ENCODE measurements around the gene C12orf75. TPM values are rescaled to one million over a fixed set of nuclear protein-coding genes. Genes with fewer than 3 reads are reported as not detected.

C12orf75 gene
- total RNA-seq, 4 donors from 2014 or later: 8.5 to 56.3 (median 13.7) TPM

DNA sequence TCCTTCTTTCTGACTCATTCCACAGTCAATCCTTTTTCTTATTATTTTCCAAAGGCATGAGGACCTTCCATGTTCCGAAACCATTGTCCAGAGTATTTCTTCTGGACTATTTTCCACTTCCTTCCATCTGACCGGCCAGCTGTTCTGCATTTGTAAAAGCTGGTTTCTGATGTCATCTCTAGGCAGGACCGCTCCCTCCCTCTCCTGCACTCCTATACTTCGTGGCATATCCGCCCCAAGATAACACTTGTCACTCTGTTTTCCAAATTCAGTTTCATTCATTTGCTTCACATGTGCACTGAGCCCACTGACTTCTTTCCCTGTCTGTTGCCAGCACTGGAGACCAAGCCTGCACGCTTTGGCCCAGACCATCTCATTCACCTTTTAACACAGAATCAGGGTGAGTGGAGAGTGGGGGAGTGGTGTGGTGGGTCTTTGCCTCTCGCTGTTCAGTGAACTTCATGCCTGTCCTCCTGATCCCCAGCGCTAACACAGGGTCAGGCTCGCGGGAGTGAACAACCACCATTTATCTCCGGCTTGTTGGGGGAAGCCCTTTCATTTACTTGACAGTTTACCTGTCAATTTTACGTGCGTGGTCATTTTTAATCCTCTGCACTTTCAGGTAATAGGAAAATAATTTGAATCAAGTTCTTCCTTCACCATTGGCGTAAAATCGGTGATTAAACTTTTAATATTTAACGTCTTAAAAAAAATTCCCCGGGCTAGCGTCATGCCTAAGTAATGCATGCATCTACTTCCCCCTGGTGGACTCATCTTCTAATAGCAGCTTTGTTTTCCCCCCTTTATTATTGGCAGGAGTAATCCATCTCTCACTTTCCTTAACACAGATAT lies 52.5 kb downstream of the C12orf75 start:
- H3K9me3 ChIP-seq: no peaks in the 10 kb centered on the region
- 22 to 27% methylated on average over 18 of the region's 18 CpGs for WGBS, 2 donors
- H3K36me3 ChIP-seq: no peaks in the 10 kb centered on the region
- H3K4me3 ChIP-seq: peak overlapping the region in 3 of 4 donors; percentile 19 to 48 (median 23)
- H3K4me1 ChIP-seq: peaks cover 3 to 9% (median 4%) of the 10 kb centered on the region in 3 donors
- TF ChIP-seq, protein P1, sequence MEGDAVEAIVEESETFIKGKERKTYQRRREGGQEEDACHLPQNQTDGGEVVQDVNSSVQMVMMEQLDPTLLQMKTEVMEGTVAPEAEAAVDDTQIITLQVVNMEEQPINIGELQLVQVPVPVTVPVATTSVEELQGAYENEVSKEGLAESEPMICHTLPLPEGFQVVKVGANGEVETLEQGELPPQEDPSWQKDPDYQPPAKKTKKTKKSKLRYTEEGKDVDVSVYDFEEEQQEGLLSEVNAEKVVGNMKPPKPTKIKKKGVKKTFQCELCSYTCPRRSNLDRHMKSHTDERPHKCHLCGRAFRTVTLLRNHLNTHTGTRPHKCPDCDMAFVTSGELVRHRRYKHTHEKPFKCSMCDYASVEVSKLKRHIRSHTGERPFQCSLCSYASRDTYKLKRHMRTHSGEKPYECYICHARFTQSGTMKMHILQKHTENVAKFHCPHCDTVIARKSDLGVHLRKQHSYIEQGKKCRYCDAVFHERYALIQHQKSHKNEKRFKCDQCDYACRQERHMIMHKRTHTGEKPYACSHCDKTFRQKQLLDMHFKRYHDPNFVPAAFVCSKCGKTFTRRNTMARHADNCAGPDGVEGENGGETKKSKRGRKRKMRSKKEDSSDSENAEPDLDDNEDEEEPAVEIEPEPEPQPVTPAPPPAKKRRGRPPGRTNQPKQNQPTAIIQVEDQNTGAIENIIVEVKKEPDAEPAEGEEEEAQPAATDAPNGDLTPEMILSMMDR (IDR thresholded peaks at IDR 0.05): peak; percentile 47 to 89 (median 78)
- no peak for TF ChIP-seq POLR2A (IDR thresholded peaks at IDR 0.05)
- no peaks in the 10 kb centered on the region for H3K27me3 ChIP-seq
- intact Hi-C loops (cut with DNase I): no loop called here
- no peak overlapping the region for H3K27ac ChIP-seq
- DNase-seq: no peak

DNA sequence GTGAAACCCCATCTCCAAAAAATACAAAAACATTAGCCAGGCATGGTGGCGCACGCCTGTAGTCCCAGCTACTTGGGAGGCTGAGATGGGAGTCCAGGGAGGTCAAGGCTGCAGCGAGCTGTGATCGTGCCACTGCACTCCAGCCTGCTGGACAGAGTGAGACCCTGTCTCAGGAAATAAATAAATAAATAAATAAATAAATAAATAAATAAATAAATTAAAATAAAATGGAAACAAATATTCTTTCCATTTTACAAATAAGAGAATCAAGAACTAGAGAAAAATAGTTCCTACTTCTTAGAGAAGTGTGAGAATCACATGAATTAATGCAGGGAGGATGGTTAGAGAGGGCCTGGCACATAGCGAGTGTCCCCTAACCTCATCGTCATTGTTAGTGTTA lies 53.7 kb downstream of the C12orf75 start:
- intact Hi-C loops (cut with DNase I): no loop called here
- no peak for DNase-seq
- no peaks in the 10 kb centered on the region for H3K27me3 ChIP-seq
- TF ChIP-seq, protein P1 (IDR thresholded peaks at IDR 0.05): no peak
- TF ChIP-seq POLR2A (IDR thresholded peaks at IDR 0.05): no peak
- no peak overlapping the region for H3K4me3 ChIP-seq
- H3K4me1 ChIP-seq: peaks cover 3 to 9% (median 4%) of the 10 kb centered on the region in 3 donors
- no peaks in the 10 kb centered on the region for H3K9me3 ChIP-seq
- 88 to 90% methylated on average over 6 of the region's 6 CpGs for WGBS, 2 donors
- no peak overlapping the region for H3K27ac ChIP-seq
- no peaks in the 10 kb centered on the region for H3K36me3 ChIP-seq

DNA sequence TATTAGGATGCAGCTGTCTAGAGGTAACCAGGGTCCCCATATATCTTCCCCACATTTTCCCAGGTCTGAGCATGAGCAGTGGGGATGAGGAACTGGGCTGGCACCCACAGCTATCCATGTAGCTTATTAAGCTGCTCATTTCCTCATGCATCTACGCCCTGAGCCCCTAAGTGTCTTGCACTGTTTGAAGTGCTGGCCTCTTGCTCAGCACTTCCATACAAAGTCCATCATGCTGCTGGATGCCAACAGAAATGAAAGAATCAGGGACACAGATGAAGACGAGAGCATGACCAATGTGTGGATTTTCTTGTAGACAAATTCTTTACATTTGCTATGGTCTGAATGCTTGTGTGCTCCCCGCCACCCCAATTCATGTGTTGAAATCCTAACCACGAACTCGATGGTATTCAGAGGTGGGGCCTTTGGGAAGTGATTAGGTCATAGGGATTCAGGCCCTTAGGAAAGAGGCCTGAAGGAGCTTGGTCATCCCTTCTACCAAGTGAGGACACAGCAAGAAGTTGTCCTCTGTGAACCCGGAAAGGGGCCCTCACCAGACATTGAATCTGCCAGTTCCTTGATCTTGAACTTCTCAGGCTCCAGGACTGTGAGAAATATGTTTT lies 54.5 kb downstream of the C12orf75 start:
- Histone ChIP-seq H3K27me3 (no peaks in the 10 kb centered on the region), H3K27ac (no peak overlapping the region), H3K9me3 (no peaks in the 10 kb centered on the region), H3K4me3 (no peak overlapping the region), H3K36me3 (no peaks in the 10 kb centered on the region), H3K4me1 (peaks cover 3 to 9% (median 4%) of the 10 kb centered on the region in 3 donors)
- TF ChIP-seq POLR2A (IDR thresholded peaks at IDR 0.05): no peak
- TF ChIP-seq, protein P1 (IDR thresholded peaks at IDR 0.05): no peak
- no peak for DNase-seq
- intact Hi-C loops (cut with DNase I): no loop called here
- 77 to 78% methylated on average over 6 of the region's 6 CpGs for WGBS, 2 donors

DNA sequence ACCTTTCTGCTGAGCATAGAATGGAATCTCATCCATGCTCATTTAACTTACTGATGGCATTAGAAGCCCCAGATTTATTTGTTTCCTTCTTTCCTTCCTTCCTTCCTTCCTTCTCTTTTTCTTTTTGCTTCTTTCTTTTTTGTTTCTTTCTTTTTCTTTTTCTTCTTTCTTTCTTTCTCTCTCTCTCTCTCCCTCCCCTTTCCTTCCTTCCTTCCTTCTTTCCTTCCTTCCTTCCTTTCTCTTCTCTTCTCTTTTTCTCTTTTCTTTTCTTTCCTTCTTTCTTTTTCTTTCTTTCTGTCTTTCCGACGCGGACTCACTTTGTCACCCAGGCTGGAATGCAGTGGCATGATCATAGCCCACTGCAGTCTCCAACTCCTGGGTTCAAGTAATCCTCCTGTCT lies 55.9 kb downstream of the C12orf75 start:
- no peak for DNase-seq
- Histone ChIP-seq H3K9me3 (no peaks in the 10 kb centered on the region), H3K27me3 (no peaks in the 10 kb centered on the region), H3K4me1 (peaks cover 3 to 9% (median 4%) of the 10 kb centered on the region in 3 donors), H3K4me3 (no peak overlapping the region), H3K27ac (no peak overlapping the region), H3K36me3 (no peaks in the 10 kb centered on the region)
- TF ChIP-seq, protein P1 (IDR thresholded peaks at IDR 0.05): no peak
- TF ChIP-seq POLR2A (IDR thresholded peaks at IDR 0.05): no peak
- intact Hi-C loops (cut with DNase I): no loop called here
- 98 to 100% methylated on average over 3 of the region's 3 CpGs for WGBS, 2 donors

DNA sequence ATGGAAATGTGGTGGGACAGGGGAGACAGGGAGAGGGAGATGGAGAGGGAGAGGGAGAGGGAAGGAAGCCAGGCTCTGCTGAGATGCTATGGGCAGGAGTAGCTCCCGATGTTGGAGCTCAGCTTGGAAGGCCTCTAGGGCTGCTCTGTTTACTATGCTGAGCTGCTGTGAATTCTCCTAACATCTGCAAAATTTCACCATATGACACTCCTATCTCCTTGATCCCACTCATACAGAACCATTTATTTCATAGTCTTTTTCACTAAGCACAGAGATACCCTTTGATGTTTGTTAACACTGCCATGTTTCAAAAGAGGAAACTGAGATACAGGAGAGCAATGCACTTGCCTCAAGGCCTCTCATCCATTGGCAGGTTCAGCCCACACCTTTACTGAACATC lies 60.7 kb downstream of the C12orf75 start:
- no peaks in the 10 kb centered on the region for H3K27me3 ChIP-seq
- no peaks in the 10 kb centered on the region for H3K9me3 ChIP-seq
- no peak overlapping the region for H3K4me3 ChIP-seq
- H3K36me3 ChIP-seq: no peaks in the 10 kb centered on the region
- no peak for DNase-seq
- TF ChIP-seq, protein P1 (IDR thresholded peaks at IDR 0.05): no peak
- no peak for TF ChIP-seq POLR2A (IDR thresholded peaks at IDR 0.05)
- peaks cover 0 to 4% (median 0%) of the 10 kb centered on the region in 3 donors for H3K4me1 ChIP-seq
- 67 to 100% methylated on average over 1 of the region's 1 CpG for WGBS, 2 donors
- H3K27ac ChIP-seq: no peak overlapping the region
- intact Hi-C loops (cut with DNase I): no loop called here
